SK-N-SH treated with all-trans-retinoic acid at 6 μM for 48 hours (cell line): ENCODE measurements around the gene RPL32.

Experiments
- ARNTL ChIP-seq: fragments of 450-650 bp; formaldehyde crosslinking; IDR thresholded peaks from 2 replicates; pipeline ENCODE4 v1.5.0; 2020; ENCODE audit warnings: low read depth, mild to moderate bottlenecking, moderate library complexity, borderline replicate concordance
- BACH2 ChIP-seq: fragments of 250-450 bp; sonication (Bioruptor Pico); IDR thresholded peaks from 2 replicates; pipeline ENCODE4 v1.9.0; 2021; ENCODE audit warnings: mild to moderate bottlenecking, borderline replicate concordance
- OSR1 ChIP-seq: fragments of 250-450 bp; sonication (Bioruptor Pico); IDR thresholded peaks from 2 replicates; pipeline ENCODE4 v1.8.0; 2022; ENCODE audit warnings: moderate library complexity, mild to moderate bottlenecking, inconsistent platforms
- PATZ1 ChIP-seq: fragments of 250-450 bp; sonication (Bioruptor Pico); IDR thresholded peaks from 2 replicates; pipeline ENCODE4 v1.8.0; 2020; ENCODE audit warnings: mild to moderate bottlenecking, moderate library complexity, borderline replicate concordance
- POU6F1 ChIP-seq: fragments of 250-450 bp; sonication (Bioruptor Pico); IDR thresholded peaks from 2 replicates; pipeline ENCODE4 v1.8.0; 2021; ENCODE audit warnings: low read depth, mild to moderate bottlenecking, moderate library complexity, borderline replicate concordance
- TCF4 ChIP-seq: fragments of 250-450 bp; sonication (Bioruptor Pico); IDR thresholded peaks from 2 replicates; pipeline ENCODE4 v1.8.0; 2021; ENCODE audit warnings: mild to moderate bottlenecking, moderate library complexity, borderline replicate concordance
- TOX ChIP-seq: fragments of 250-450 bp; sonication (Bioruptor Pico); IDR thresholded peaks from 2 replicates; pipeline ENCODE4 v1.8.0; 2021; ENCODE audit warnings: mild to moderate bottlenecking, moderate library complexity, borderline replicate concordance
- TSHZ2 ChIP-seq: fragments of 250-450 bp; sonication (Bioruptor Pico); IDR thresholded peaks from 2 replicates; pipeline ENCODE4 v1.5.0; 2020; ENCODE audit warnings: mild to moderate bottlenecking, moderate library complexity
- ZC3H10 ChIP-seq: fragments of 250-450 bp; sonication (Bioruptor Pico); IDR thresholded peaks from 2 replicates; pipeline ENCODE4 v1.5.1; 2021; ENCODE audit warnings: mild to moderate bottlenecking, moderate library complexity
- ZFP30 ChIP-seq: fragments of 450-650 bp; formaldehyde crosslinking; IDR thresholded peaks from 2 replicates; pipeline ENCODE4 v1.5.0; 2022; ENCODE audit warnings: mild to moderate bottlenecking, moderate library complexity

GRCh38 chr3:12870942-12871341 is 29.6 kb upstream of the RPL32 start:
- TF ChIP-seq PATZ1, result no peak
- TF ChIP-seq ZFP30 (CRISPR knock-in tag), result no peak
- TF ChIP-seq TOX (CRISPR knock-in tag), result no peak
- no peak for TF ChIP-seq BACH2
- no peak for TF ChIP-seq POU6F1 (CRISPR knock-in tag)
- no peak for TF ChIP-seq TCF4 (CRISPR knock-in tag)
- TF ChIP-seq TSHZ2 (CRISPR knock-in tag), result no peak
- no peak for TF ChIP-seq OSR1
- TF ChIP-seq ZC3H10 (CRISPR knock-in tag), result no peak
- TF ChIP-seq ARNTL (CRISPR knock-in tag), result no peak
